GM18868 (cell line): Measurements from ENCODE around the gene CKAP5.

Experiments used
- ATAC-seq: cut with Tn5 transposase; IDR thresholded peaks from one replicate; pipeline ENCODE4 v1.9.1; 2021; ENCODE audit warnings: mild to moderate bottlenecking, moderate library complexity; ENCODE audit not compliant: unreplicated experiment

The CKAP5 gene

GRCh38 chr11:46769636-46770221 lies 76.4 kb downstream of the CKAP5 start:
- no peak for ATAC-seq

GRCh38 chr11:46766656-46767055 lies 79.4 kb downstream of the CKAP5 start:
- no peak for ATAC-seq

DNA sequence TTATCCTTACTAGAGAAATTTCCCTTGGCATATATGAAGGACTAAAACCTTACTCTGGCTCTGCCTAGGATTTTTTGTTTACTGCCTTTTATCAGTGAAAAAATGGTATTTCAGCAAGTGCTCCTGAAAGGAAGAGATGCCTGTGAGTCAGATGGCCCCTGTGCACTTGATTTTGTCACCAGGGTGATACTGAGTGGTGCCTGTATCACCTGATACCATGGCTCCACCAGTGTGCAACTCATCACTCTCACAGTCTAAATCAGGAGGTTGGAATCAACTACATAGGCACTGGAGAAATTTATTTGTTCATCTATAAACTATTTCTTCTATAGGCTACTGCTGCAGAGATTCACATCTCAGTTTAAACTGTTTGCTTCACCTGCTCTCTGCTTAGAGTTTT lies 83.8 kb downstream of the CKAP5 start:
- no peak for ATAC-seq

- ATAC-seq, result no peak
These were observed 84.3 kb downstream of the CKAP5 start for GRCh38 chr11:46761807-46762206.

DNA sequence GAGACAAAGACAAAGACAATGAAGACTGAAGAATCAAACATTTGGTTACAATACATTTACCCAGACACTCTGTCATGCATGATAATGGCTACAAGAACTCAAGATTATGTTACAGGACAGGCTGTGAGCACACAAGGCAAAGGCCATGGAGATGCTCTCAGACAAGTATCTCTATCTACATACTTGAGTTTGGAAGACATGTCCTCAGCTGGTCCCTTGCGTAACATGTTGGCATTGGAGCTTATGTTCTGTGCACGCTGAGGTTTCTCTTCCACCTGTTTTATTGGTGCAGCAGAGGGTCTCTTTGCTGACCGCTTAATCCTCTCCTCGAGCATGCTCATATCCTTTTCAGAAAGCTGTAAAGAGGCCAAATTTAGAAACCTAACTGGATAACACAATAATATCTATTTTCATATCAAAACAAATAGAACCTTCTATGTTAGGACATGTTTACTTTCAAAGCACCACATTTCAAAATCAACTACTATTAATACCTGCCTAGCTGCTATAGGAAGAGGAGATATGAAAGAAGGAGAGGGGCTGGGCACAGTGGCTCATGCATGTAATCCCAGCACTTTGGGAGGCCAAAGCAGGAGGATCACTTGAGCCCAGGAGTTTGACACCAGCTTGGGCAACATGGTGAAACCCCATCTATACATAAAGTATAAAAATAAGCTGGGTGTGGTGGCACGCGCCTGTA lies 85.5 kb downstream of the CKAP5 start:
- no peak for ATAC-seq

DNA sequence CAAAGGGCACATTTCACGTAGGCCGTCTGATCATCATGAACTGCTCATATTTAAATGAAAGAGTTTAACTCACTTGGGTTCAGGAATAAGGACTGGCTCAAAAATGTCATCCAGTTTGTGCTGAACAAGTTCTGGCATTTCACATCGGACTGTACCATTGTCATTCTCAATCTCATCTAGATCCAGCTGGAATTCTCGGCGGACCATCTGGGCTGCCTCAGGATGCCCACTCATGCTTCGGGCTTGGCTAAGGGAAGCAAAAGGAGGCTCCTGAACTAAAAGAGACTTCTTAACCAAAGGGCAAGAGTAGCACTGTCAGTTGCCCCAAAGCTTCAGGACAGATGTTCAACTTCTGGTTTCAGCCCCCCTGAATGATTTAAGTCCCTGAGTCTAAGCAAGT lies 86.9 kb downstream of the CKAP5 start:
- ATAC-seq, result no peak

GRCh38 chr11:46755962-46756361 lies 90.1 kb downstream of the CKAP5 start:
- ATAC-seq, result no peak

DNA sequence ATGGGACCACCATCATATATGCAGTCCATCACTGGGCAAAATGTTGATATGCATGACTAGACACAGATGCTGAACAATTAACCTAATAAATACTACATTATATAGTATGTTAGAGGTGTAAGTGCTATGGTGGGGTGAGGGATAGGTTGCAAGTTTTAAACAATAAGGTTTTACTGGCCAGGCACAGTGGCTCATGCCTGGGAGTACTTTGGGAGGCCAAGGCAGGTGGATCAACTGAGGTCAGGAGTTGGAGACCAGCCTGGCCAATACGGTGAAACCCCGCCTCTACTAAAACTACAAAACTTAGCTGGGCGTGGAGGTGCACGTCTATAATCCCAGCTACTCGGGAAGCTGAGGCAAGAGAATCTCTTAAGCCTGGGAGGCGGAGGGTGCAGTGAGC lies 98.9 kb downstream of the CKAP5 start:
- no peak for ATAC-seq

DNA sequence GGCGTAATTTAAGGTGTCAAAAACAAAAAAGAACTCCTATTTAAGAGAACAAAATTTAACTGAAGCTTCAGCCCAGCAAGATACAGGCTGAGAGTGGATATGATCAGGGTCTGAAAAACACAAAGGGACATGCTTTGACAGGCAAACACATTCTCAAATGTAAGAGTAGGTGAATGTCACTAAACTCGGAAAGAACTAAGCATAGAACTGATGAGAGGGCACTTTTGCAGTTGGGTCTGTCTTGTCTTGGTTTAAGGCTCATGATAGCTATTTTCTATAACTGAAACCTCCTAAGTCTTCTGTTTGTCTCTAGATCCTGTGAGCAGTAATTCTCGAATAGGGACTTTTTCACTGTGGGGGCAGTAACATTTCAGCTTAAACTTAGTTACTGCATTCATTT lies 100.1 kb downstream of the CKAP5 start:
- ATAC-seq, result no peak

GRCh38 chr11:46745328-46745727 lies 100.8 kb downstream of the CKAP5 start:
- no peak for ATAC-seq

GRCh38 chr11:46743693-46744339 lies 102.3 kb downstream of the CKAP5 start:
- no peak for ATAC-seq

- ATAC-seq, result no peak
These were observed 103.0 kb downstream of the CKAP5 start for GRCh38 chr11:46743043-46743442.

DNA sequence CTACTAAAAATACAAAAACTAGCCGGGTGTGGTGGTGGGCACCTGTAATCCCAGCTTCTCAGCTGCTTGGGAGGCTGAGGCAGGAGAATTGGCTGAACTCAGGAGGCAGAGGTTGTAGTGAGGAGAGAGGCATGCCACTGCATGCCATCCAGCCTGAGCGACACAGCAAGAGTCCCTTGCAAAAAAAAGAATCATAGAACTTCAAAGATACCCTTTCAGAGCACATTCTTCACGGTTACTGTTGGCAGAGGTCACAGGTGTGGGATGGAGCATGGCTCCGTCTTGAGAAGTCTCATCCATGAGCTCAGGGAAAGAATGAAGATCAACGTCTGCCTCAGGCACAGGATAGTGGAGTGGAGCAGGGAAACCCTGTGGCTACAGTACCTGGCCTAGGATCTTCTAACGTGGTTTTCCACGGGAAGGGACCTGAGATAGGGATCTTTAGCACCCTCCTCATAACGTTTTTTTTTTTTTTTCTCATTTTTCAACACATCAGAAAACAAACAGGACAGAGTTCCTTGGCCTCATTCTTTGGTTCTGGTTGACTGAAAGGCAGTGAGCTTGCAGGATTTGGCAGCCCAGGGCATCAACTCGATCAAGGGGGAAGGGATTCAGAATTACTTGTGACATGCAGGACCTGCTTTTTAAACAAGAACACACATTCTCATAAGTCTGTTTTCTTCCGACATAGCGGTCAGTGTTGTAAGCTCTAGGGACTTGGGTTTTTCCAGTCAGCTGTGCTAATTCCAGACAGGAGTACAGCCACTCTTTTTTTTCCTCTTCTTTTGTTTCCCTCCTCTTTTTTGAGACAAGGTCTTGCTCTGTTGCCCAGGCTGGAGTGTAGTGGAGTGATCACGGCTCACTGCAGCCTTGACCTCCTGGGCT lies 104.2 kb downstream of the CKAP5 start:
- ATAC-seq, result no peak

GRCh38 chr11:46738887-46739286 lies 107.2 kb downstream of the CKAP5 start:
- ATAC-seq, result no peak

- no peak for ATAC-seq
These were observed 108.4 kb downstream of the CKAP5 start for GRCh38 chr11:46737699-46738098.

- no peak for ATAC-seq
These were observed 109.5 kb downstream of the CKAP5 start for GRCh38 chr11:46736615-46737014.

- no peak for ATAC-seq
These were observed 109.9 kb downstream of the CKAP5 start for GRCh38 chr11:46736146-46736545.

DNA sequence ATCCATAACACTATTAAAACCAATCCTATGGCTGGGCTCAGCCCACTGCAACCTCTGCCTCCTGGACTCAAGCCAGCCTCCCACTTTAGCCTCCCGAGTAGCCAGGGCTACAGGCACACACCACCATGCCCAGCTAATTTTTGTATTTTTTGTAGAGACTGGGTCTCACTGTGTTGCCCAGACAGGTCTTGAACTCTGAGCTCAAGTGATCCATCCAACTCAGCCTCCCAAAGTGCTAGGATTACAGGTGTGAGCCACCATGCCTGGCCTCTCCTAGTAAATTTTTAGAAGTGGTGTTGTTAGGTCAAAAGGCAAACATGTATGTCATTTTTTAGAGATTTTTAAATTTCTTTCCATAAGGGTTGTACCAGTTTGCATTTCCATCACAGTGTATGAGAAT lies 112.8 kb downstream of the CKAP5 start:
- ATAC-seq, result no peak

DNA sequence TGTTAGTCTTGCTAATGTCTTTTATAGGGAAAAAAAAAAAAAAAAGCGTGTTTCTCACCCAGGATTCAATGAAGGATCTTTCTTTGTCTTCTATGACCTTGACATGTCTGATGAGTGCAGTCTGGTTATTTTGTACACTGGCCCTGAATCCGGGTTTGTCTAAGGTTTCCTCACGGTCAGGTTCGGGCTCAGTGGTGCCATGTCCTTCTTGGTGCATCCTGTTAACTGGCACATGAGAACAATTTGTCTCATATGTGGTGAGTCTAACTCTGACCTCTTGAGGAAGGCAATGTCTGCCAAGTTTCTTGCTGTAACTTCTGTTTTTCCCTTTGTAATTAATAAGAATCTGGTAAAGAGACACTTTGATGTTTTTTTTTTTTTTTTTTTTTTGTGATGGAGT lies 114.5 kb downstream of the CKAP5 start:
- no peak for ATAC-seq

DNA sequence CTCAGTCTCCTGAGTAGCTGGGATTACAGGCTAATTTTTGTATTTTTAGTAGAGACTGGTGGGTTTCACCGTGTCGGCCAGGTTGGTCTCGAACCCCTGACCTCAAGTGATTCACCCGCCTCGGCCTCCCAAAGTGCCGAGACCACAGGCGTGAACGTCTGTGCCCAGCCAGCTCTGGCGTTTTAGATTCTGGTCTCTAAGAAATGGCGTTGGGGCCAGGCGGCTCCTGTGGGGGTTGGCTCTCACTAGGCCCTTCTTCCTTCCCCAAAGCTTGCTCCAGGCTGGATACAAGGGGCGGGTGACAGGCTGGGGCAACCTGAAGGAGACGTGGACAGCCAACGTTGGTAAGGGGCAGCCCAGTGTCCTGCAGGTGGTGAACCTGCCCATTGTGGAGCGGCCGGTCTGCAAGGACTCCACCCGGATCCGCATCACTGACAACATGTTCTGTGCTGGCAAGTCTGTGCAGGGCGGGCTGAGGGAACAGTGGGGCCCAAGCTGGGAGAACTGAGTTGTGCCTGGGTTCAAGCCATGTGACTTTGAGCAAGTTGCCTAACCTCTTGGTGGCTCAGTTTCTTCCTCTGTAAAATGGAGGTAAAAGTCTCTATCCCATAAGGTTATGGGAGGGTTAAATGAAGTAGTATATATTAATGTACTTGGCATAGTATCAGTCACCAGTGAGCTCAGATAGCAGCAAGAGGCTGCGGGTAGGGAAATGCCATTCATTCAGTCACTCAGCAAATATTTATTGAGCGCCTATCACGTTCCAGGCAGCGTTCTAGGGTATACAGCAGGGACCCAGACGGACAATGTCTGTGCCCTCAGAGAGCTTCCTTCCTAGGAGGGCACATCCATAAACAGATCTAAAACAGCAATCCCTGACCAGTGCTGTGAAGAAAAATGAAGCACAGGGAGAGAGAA lies 116.7 kb downstream of the CKAP5 start:
- ATAC-seq, result no peak
